GM19193 (cell line): Measurements from ENCODE around the gene COX19.
A peak's percentile ranks its signal among the peaks of the same experiment; 100 is the strongest.

Source experiments
- POLR2A ChIP-seq: IDR thresholded peaks from 4 replicates; pipeline ENCODE4 v1.6.1; 2011; ENCODE audit not compliant: insufficient read depth, insufficient read length; ENCODE audit errors: extremely low read depth

Gene COX19

DNA sequence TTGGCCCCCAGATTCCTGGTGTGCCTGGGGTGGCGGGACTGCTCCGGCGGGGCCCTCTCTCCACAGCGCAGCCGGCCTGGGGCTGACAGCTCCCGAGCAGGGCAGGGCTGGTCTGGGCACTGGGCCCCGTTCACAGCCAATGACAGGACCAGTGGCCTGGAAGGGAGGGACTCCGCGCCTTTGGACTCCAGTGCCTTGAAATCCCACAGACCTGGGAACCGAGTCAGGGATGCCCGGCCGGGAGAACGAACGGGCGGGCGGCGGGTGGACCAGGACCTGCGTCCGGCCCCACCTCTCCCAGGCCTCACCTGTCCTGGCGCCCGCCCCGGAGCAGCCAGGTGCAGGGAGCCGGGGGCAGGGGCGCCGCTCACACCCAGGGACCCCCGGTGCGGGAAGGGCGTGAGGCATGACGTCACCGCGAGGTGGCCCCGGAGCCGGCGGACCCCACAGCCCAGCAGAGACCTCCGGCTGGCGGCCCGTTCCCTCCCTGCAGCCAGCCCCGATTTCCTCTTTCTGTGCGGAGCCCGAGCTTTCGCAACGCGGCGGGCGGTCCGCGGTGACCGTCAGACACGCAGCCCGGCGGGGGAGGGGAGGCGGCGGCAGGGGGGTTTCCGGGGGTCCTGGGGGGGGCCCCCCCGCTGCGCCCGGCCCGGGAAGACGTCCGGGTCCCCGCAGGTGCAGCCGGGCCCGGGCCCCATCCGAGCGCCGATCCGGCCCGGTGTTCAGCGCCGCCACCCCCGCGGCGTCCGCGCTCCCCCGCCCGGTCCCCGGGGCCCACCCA is 21.6 kb downstream of the COX19 start:
- peak; percentile 26 for TF ChIP-seq POLR2A

DNA sequence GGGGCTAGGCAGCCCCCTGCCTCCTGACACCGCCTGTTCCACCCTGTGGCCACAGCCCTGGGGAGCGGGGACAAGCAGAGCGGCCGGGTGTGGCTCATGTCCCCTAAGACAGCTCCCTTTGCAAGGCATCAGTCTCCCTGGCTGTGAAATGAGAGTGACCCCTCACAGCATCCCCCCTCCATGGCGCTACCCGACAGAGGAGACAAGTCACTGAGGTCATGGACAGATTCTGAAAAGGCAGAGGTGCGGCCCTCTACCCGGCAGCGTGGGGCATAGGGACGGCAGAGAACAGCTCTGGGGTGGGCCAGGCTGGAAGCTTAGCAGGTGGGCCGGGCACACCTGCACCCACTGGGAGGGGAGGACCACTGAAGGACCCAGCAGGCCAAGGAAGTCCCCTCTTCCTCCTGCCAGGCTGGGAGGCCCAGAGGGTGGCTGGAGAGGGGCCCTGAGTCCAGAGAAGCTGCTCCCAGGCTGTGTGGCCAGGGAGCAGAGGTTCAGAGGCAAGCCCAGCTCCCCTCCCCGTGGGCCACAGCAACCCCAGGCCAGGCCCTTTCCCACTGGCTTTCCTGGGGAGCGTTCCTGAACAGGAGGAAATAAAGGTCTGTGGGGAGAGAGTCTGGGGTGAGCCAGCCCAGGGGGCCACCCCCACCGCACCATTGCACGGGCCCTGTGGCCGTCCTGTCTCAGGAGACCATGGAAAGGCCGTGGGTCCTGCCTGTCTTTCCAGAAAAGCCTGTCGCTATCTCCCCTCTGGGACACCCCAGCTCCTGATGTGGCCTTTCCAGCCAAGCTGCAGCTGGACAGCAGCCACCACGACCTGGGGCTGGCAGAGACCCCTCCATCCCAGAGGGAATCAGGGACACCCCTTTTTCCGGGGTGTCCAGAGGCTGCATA is 22.6 kb downstream of the COX19 start:
- no peak for TF ChIP-seq POLR2A

DNA sequence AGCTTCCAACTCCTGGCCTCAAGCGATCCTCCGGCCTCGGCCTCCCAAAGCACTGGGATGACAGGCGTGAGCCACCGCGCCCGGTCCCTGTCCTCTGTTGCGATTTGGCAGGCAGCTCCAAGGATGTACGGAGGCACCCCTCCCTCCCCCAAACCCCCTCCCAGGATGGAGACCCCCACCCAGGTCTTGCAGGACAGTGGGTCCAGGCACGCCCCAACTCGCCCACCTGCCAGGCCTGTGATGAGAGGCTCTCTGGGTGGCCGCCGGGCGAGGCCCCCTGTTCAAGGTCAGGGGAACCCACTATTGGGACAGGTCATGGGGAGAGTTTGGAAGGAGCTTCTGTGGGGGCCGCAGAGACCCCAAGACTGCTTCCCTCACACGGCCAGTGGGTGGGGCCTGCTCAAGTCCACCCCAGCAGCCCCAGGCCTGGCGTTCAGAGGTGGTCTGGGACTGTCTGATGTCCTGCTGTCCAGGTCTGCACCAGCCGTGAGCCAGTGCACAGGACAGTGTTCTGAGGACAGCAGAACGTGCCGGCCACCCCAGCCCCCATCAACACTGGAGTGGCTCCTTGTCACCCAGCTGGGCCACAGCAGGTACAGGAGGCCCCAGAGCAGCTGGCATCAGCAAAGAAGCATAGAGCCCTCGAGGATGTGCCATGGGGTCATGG is 23.3 kb downstream of the COX19 start:
- no peak for TF ChIP-seq POLR2A

DNA sequence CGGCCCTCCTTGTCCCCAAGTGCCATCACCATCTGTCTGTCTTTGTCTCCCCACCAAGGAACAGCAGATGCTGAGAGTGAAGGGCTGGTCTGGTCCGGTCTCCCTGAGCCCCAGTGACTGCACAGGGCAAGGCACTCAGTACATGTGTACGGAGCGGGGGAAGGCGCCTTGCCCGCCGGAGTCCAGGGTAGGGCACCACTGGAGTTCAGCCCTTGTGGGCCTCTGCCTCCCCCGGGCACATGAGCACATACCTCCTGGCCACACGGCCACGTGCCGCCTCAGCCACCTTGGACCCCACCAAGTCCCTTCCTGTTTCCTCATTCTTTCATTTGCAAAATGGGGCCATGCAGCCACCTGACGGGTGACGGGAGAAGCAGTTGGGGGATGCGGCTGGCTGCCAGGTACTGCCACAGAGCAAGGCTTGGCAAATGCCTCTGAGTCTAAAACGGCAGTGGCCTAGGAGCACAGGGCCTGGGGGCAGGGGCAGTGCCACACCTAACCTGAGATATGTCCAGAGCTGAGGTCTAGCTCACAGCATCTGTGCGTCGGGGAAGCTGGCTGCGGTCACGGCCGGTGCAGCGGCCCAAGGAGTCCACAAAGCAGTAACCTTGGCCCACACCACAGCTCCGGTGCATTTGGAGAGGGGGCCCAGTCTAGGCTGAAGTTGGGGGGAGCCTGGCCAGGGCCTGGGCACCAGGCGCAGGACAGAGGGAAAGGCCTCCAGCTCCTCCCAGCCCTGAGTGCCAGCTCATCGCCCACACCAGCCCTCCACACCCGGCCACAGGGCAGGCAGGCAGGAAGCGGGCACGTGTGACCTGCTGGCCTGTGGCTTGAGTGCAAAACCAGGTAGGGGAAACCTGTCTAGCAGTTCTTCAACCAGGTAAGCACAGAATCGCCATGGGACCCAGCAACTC is 26.1 kb downstream of the COX19 start:
- TF ChIP-seq POLR2A = no peak

DNA sequence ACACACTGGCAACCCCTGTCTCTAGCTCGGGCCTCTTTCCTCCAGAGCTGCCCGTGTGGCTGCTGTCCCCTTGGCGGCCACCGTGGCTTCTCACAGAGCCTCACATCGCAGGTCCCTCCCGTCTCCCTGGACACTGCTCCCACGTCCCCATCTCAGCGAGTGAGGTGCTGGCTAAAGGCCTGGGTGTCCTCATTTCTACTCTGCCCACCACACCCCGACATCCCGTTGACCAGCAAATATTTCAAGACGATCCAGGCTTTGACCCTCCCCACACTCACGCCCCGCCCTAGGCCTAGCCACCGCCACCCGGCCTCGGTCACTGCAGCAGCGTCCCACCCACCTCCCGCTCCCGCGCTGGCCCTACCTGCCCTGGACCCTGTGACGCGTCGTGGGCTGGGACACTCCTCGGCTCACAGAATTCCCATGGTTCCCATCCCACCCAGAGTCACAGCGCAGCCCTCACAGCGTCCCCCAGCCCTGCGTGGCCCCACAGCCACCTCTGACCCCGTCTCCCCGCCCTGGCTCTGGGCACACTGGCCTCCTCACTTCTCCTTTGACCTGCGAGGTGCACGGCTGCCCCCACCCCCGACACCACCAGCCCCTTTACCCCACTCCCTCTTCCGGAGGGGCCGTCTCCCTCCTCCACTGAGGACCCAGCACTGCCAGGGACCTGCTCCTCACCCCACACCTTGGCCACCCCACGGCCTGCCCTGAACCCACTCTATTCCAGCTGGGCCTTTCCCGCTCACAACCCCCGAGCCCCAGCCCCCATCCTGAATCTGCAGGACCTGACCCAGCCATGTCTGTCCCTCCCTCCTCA is 27.7 kb downstream of the COX19 start:
- TF ChIP-seq POLR2A = no peak

DNA sequence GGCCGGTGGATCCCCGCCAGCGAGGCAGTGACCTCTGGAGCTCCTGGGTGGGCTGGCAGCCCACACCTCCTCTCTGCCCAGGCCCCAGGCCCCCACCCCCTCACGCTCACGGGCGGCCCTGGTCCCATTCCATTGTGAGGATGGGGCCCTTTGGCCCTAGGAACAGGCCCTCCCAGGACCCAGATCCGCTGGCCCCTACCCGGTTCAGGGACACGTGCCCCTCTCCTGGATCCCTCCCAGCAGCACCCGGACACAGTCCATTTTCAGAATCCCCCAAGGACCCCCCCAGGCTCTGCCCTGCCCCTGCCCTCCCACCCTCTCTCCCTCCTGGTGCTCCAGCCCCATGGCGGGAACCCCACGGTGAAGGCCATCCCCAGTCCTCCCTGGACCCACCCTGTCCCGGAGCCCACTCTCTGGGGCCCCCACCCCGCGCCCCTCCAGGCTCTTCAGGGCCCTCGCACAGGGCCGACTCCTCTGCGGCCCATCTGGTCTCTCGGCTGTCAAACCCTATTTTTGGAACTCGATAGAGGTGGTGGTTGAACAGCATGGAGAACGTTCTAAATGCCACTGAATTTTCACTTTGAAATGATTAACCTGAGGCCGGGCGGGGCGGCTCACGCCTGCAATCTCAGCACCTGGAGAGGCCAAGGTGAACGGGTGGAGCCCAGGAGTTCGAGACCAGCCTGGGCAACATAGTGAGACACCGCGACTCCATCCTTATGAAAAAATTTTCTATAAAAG is 28.9 kb downstream of the COX19 start:
- TF ChIP-seq POLR2A = no peak

DNA sequence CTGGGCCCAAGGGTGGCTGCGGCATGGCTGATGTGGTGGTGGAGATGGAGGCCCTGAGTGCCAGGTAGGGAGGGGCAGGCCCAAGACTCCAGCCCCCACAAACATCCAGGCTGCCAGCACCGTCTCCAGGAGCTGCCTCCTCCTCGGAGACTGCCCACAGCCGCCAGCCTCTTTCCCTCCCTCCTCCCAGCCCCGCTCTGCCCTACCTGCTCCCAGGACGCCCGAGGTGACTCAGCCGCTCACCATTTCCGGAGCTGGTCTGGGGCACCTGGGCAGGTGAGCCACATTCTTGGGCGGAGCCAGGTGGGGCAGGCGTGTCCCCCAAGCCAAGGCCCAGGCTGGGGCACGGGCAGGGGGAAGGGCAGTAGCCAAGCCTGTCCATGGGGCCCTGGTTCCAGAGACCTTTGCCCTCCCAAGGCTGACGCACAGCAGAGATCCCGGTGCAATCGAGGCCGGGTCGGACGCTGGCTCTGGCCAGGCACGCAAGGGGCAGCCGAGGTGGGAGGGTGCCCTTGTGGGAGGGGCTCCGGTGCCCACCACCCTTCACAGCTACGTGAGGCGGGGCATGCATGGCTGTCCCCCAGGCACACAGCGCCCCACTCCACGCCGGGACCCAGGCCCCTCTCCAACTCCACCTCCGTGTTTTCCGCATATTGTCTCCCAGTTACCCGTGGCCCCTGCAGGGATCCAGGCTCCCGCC is 29.6 kb downstream of the COX19 start:
- TF ChIP-seq POLR2A = no peak

DNA sequence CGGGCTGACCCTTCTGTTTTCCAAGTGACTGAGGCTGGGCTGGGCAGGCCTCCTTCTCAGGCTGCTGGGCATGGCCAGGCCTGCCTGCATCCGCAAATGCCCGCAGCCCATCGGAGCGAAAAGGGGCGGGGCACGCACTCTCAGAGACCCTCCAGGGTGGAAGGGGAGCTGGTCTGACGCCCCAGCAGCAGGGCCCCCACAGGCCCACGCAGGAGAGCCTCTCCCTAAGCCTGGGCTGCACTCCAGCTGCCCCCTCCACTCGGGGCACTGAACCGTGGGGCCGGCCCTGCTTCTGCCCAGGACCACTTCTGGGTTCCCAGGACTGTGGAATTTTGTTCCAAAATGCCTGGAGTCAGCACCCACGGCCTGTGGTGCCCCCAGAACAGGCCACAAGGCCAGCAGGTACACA is 30.2 kb downstream of the COX19 start:
- no peak for TF ChIP-seq POLR2A

DNA sequence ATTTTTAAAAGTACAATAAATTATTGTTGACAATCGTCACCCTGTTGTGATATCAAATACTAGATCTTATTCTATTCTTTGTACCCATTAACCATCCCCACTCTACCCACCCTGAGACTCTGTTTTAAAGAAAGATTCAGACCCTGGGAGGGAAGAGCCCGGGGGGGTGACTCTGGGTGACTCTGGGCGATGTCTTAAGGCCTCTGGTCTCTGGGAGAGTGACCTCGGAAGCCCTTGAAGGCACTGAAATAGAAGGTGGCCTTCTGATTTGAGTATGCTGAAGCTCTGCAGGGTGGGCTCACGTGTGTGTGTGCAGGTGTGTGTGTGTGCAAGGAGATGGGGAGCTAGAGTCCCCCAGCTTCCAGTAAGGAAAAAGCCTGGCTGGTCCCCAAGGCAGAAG is 30.6 kb downstream of the COX19 start:
- no peak for TF ChIP-seq POLR2A

DNA sequence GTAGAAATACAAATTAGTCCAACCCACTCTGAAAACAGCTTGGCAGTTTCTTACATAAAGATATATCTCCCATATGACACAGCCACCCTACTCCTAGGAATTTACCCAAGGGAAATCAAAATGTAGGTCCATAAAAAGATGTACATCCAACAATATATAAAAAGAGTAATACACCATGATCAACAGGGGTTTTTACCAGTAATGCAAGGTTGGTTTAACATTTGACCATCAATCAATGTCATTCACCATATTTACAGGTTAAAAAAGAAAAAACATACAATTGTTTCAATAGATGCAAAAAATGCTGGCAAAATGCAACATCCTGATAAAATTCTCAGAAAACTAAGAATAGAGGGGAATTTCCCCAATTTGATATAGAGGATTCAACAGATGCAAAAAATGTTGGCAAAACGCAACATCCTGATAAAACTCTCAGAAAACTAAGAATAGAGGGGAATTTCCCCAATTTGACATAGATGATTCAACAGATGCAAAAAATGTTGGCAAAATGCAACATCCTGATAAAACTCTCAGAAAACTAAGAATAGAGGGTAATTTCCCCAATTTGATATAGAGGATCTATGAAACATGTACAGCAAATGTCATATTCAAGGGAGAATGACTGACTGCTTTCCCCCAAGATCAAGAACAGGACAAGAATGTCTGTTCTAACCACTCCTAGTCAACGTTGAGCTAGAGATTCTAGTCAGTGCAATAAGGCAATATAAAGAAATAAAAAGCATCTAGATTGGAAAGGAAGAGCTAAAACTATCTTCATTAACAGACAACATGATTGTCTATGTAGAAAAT is 34.5 kb downstream of the COX19 start:
- TF ChIP-seq POLR2A = no peak

DNA sequence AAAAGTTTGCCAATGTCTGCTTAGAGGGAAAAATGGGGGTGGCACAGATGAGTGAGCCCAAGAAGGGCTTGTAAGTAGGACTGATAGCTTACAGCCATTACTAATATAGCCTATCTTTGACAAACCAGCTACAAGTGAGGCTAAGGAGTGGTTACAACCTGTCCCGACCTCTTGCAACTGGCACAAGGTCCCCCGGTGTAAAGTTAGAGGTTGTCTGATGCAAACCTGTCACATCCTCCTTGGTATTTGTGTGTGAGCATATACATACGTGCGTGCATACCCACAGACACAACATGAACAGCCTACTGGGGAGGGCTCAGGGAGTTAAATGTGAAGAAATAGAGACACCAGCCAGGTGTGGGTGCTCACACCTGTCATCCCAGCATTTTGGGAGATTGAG is 35.5 kb downstream of the COX19 start:
- no peak for TF ChIP-seq POLR2A
